Liver (tissue), 3 donors: Measurements from ENCODE around the gene ARHGEF26.

Experiments used
- EGR1 ChIP-seq, 2 donors: IDR thresholded peaks; 2 replicates each; pipeline ENCODE4 v1.6.1; 2016 to 2018; ENCODE audit warnings: antibody characterized with exemption in 2 of 2, low read depth in 2 of 2
- FOXA1 ChIP-seq: IDR thresholded peaks from 2 replicates; pipeline ENCODE4 v1.6.1; 2016; ENCODE audit warnings: antibody characterized with exemption
- GABPA ChIP-seq, 2 donors: IDR thresholded peaks in 1 of 2; conservative IDR thresholded peaks in 1 of 2; 2 replicates each; pipeline ENCODE4 v1.6.1; 2016; ENCODE audit warnings: antibody characterized with exemption in 2 of 2, mild to moderate bottlenecking in 1 of 2, moderate library complexity in 1 of 2
- MAX ChIP-seq: IDR thresholded peaks from 2 replicates; pipeline ENCODE4 v1.6.1; 2016; ENCODE audit warnings: antibody characterized with exemption
- RAD21 ChIP-seq, 2 donors: IDR thresholded peaks; 2 replicates each; pipeline ENCODE4 v1.6.1; 2016; ENCODE audit warnings: antibody characterized with exemption in 2 of 2, mild to moderate bottlenecking in 2 of 2
- RXRA ChIP-seq, 2 donors: IDR thresholded peaks; 2 replicates each; pipeline ENCODE4 v1.6.1; 2017 to 2018; ENCODE audit warnings: antibody characterized with exemption in 2 of 2, mild to moderate bottlenecking in 1 of 2
- SP1 ChIP-seq: IDR thresholded peaks from 2 replicates; pipeline ENCODE4 v1.6.1; 2018; ENCODE audit warnings: antibody characterized with exemption, mild to moderate bottlenecking
- TAF1 ChIP-seq: conservative IDR thresholded peaks from 2 replicates; pipeline ENCODE4 v1.6.1; 2016; ENCODE audit warnings: antibody characterized with exemption, mild to moderate bottlenecking
- YY1 ChIP-seq: IDR thresholded peaks from 2 replicates; pipeline ENCODE4 v1.6.1; 2016; ENCODE audit warnings: antibody characterized with exemption, mild to moderate bottlenecking
- TF ChIP-seq, protein P1 (sequence below): IDR thresholded peaks from 2 replicates; pipeline ENCODE4 v1.6.1; 2016; ENCODE audit warnings: antibody characterized with exemption
- TF ChIP-seq, protein P2 (sequence below): fragments of 150-350 bp; IDR thresholded peaks from 2 replicates; pipeline ENCODE4 v1.5.1; 2017; ENCODE audit warnings: improper control_type of control experiment, low read depth, low read length; ENCODE audit not compliant: missing input control
- TF ChIP-seq, protein P3 (sequence below): IDR thresholded peaks from 2 replicates; pipeline ENCODE4 v1.6.1; 2016; ENCODE audit warnings: antibody characterized with exemption
- donor health status: healthy.
- donor health status: healthy.

GRCh38 chr3:154113609-154114008, 7.6 kb upstream of the ARHGEF26 start:
- TF ChIP-seq, protein P1, sequence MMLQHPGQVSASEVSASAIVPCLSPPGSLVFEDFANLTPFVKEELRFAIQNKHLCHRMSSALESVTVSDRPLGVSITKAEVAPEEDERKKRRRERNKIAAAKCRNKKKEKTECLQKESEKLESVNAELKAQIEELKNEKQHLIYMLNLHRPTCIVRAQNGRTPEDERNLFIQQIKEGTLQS: no peak
- TF ChIP-seq, protein P2, sequence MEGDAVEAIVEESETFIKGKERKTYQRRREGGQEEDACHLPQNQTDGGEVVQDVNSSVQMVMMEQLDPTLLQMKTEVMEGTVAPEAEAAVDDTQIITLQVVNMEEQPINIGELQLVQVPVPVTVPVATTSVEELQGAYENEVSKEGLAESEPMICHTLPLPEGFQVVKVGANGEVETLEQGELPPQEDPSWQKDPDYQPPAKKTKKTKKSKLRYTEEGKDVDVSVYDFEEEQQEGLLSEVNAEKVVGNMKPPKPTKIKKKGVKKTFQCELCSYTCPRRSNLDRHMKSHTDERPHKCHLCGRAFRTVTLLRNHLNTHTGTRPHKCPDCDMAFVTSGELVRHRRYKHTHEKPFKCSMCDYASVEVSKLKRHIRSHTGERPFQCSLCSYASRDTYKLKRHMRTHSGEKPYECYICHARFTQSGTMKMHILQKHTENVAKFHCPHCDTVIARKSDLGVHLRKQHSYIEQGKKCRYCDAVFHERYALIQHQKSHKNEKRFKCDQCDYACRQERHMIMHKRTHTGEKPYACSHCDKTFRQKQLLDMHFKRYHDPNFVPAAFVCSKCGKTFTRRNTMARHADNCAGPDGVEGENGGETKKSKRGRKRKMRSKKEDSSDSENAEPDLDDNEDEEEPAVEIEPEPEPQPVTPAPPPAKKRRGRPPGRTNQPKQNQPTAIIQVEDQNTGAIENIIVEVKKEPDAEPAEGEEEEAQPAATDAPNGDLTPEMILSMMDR: no peak
- TF ChIP-seq EGR1 (IDR thresholded peaks at IDR 0.05; ENCODE audit: low read depth in 2 of 2) (no peak), SP1 (no peak), TAF1 (no peak), YY1 (no peak), GABPA (IDR thresholded peaks at IDR 0.05 in 1 of 2, conservative IDR thresholded peaks at IDR 0.05 in 1 of 2) (no peak), RAD21 (IDR thresholded peaks at IDR 0.05) (no peak), MAX (no peak), FOXA1 (no peak), RXRA (IDR thresholded peaks at IDR 0.05) (no peak)
- TF ChIP-seq, protein P3, sequence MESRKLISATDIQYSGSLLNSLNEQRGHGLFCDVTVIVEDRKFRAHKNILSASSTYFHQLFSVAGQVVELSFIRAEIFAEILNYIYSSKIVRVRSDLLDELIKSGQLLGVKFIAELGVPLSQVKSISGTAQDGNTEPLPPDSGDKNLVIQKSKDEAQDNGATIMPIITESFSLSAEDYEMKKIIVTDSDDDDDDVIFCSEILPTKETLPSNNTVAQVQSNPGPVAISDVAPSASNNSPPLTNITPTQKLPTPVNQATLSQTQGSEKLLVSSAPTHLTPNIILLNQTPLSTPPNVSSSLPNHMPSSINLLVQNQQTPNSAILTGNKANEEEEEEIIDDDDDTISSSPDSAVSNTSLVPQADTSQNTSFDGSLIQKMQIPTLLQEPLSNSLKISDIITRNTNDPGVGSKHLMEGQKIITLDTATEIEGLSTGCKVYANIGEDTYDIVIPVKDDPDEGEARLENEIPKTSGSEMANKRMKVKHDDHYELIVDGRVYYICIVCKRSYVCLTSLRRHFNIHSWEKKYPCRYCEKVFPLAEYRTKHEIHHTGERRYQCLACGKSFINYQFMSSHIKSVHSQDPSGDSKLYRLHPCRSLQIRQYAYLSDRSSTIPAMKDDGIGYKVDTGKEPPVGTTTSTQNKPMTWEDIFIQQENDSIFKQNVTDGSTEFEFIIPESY: no peak
